Measurements from ENCODE around the gene HOOK2.
A peak's percentile ranks its signal among the peaks of the same experiment; 100 is the strongest.
"Not testable (repeated sequence)": the region's sequence is repeated elsewhere in the genome, so short reads cannot be mapped to it uniquely, and the experiment has no call there.

HOOK2 gene, protein sequence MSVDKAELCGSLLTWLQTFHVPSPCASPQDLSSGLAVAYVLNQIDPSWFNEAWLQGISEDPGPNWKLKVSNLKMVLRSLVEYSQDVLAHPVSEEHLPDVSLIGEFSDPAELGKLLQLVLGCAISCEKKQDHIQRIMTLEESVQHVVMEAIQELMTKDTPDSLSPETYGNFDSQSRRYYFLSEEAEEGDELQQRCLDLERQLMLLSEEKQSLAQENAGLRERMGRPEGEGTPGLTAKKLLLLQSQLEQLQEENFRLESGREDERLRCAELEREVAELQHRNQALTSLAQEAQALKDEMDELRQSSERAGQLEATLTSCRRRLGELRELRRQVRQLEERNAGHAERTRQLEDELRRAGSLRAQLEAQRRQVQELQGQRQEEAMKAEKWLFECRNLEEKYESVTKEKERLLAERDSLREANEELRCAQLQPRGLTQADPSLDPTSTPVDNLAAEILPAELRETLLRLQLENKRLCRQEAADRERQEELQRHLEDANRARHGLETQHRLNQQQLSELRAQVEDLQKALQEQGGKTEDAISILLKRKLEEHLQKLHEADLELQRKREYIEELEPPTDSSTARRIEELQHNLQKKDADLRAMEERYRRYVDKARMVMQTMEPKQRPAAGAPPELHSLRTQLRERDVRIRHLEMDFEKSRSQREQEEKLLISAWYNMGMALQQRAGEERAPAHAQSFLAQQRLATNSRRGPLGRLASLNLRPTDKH

DNA sequence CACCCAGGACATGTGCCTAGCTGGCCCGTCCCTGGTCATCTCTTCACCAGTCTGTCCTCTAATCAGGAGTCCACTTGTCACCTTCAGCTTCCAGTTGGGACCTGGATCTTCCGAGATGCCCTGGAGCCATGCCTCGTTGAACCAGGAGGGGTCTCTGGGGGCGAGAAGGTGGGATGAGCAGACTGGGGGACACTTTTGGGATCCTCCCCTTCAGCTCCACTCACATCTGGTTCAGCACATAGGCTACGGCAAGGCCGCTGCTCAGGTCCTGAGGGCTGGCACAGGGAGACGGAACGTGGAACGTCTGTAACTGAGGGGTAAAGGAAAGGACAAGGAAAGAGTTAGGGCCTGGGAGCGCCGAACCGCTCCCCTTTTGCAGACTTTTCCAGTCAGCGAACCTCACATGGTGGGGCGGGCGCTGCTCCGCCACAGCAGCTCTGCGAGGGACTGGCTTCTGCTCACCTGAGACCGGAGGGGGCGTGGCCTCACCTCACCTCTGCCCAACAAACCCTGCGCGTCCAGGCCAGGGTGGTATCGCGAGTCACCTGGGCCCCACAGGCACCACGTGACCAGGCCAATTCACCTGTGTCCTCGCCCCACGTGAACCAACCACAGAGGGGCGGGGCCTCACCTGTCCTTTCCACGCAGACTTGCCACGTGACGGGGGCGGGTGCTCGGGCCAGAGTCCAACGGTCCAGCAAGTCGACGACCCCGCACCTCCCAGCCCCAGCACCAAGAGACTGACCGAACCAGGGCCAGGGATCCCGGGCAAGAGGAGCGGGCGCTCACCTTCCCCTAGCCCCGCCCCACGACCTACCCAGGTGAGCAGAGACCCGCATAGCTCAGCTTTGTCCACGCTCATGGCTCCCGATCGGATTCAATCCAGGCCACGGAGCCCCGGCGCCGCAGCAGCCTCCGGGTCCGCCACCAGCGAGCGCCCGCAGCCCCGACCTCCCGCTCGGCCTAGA lies at the start of gene HOOK2:
Gene HOOK2, minus strand, starts transcription at position 965 of the 968 bp plus-strand sequence. Its CDS starts 103 bp downstream, at position 862.
- no peak for DNase-seq (ENCODE audit: low read depth in 2 of 2, low spot score in 1 of 2)

DNA sequence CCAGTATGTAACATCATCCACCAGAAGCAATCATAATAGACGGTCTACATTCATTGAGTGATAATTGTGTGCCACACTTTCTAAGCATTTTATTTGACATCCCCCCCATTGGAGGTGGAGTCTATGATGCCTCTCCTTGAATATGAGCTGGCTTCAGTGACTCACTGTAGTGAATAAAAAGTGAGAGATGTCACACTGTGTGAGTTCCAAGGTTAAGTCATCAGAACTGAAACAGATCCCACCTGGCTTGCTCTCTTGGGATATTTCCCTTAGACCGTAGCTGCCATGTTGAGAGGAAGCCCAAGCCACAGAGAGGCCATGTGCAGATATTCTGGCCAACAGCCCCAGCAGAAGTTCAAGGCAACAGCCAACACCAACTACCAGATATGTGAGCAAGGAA lies 46.4 kb upstream of the HOOK2 start:
- DNase-seq (ENCODE audit: low read depth in 2 of 2, low spot score in 1 of 2), result no peak

DNA sequence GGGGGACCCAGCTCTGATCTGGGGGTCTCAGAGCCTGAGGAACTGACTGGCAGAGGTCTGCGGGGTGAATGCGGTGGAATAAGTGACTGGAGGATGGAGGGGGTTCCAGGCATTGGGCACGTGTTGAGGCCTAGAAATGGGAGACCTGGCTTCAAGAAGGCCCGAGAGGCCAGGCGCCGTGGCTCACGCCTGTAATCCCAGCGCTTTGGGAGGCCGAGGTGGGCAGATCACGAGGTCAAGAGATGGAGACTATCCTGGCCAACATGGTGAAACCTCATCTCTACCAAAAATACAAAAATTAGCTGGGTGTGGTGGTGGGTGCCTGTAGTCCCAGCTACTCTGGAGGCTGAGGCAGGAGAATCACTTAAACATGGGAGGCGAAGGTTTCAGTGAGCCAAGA lies 42.5 kb upstream of the HOOK2 start:
- DNase-seq (ENCODE audit: low read depth in 2 of 2, low spot score in 1 of 2), result not testable (repeated sequence)

DNA sequence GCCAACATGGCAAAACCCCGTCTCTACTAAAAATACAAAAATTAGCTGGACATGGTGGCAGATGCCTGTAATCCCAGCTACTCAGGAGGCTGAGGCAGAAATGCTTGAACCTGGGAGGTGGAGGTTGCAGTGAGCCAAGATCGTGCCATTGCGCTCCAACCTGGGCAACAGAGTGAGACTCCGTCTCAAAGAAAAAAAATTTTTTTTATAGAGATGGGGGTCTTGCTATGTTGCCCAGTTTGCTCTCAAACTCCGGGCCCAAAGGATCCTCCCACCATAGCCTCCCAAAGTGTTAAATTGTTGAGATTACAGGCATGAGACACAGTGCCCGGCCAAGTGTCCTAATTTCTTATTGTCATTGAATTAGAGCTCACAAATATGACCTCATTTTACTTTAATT lies 41.8 kb upstream of the HOOK2 start:
- DNase-seq (ENCODE audit: low read depth in 2 of 2, low spot score in 1 of 2), result not testable (repeated sequence)

DNA sequence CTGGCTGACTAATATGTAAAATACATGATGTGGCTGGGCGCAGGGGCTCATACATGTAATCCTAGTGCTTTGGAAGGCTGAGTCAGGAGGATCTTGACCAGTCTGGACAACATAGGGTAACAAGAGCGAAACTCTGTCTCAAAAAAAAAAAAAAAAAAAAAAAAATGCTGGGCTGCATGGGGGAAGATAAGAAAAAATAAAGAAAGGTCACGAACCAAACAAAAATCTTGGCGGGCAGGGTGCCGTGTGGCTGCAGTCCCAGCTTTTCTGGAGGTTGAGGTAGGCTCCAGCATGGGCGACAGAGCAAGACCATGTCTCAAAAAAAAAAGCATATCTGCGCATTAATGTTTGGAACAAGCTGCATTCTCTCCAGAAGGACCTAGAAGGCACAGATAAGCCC lies 39.7 kb upstream of the HOOK2 start:
- no peak for DNase-seq (ENCODE audit: low read depth in 2 of 2, low spot score in 1 of 2)

DNA sequence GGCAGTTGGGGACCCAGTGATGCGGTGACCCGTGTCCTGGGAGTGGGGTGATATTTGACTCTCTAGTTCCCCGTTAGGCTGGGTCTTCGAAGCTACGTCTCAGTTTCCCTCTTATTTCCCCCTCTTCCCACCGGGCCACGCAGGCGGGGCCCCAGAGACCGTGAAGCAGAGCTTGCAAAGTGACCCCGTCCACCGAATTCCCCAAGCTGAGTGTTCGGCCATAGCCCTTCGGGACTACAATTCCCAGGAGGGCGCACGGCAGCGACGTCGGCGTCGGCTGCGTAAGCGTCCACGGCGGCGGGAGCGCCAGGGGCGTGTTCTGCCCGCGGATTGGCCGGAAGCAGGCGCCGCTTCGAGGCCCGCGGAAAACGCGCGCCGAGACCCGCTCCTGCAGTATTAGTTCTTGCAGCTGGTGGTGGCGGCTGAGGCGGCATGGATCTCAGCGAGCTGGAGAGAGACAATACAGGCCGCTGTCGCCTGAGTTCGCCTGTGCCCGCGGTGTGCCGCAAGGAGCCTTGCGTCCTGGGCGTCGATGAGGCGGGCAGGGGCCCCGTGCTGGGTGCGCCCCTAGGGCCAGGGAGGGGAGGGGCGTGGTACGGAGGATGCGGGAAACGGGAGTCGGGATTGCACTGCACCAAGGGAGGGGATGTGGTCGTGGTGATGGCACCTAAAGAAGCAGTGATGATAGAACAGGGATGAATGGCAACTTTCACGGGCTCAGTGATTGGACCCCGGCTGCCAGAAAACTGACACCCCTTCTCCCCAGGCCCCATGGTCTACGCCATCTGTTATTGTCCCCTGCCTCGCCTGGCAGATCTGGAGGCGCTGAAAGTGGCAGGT lies 31.1 kb upstream of the HOOK2 start, which contains the start of gene RNASEH2A:
Gene RNASEH2A, plus strand, starts transcription at position 343 of the 840 bp plus-strand sequence. Its CDS starts 90 bp downstream, at position 433.
- DNase-seq (ENCODE audit: low read depth in 2 of 2, low spot score in 1 of 2), result peak in 1 of 2 donors; percentile 73

DNA sequence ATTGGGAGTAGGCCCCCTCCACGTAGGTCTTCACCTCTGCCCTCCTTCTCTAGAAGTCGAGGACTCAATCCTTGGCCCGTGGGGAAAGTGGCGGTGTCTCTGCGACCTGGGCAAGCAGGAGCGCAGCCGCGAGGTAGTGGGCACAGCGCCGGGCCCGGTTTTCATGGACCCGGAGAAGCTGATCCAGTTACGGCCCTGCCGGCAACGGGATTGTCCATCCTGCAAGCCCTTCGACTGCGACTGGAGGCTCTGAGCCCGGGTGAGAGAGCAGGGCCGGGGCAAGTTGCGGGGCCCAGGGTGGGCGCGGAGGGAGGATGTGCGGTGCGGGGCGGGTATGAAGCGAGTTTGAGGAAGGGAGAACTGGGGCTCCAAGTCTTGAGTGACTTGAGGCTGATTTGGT lies 28.7 kb upstream of the HOOK2 start:
- DNase-seq (ENCODE audit: low read depth in 2 of 2, low spot score in 1 of 2), result no peak

DNA sequence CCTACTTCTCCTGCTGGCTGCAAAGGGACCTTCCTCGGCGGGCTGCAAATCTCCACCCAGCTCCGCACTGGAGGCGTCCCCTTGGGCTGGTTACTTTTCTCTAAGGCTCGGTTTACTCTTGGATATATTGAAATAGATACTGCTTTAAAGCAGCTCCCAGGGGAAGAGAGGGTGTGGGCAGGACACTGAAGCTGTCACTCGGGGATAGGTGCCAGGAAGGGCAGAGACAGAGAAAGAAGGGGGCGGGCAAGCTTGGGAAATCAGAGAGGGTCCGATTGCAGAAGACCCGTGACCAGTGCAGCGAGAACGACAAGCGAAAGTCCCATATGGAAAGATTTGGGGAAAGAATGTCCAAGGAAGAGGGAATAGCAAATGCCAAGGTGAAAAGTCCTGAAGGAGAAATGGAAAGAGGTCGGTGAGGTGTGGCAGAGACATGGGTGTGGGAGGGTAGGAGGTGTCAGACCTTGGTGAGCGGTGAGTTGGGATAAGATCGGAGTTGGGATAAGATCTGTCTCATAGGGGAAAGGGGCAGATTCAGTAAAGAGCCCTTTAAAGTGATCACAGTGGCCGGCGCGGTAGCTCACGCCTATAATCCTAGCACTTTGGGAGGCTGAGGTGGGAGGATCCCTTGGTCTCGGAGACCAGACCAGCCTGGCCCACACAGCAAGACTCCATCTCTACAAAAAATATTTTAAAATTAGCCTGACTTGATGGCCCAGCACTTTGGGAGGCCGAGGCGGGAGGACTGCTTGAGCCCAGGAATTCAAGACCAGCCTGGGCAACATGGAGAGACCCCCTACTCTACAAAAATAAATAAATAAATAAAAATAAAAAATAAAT lies 27.1 kb upstream of the HOOK2 start:
- no peak for DNase-seq (ENCODE audit: low read depth in 2 of 2, low spot score in 1 of 2)

DNA sequence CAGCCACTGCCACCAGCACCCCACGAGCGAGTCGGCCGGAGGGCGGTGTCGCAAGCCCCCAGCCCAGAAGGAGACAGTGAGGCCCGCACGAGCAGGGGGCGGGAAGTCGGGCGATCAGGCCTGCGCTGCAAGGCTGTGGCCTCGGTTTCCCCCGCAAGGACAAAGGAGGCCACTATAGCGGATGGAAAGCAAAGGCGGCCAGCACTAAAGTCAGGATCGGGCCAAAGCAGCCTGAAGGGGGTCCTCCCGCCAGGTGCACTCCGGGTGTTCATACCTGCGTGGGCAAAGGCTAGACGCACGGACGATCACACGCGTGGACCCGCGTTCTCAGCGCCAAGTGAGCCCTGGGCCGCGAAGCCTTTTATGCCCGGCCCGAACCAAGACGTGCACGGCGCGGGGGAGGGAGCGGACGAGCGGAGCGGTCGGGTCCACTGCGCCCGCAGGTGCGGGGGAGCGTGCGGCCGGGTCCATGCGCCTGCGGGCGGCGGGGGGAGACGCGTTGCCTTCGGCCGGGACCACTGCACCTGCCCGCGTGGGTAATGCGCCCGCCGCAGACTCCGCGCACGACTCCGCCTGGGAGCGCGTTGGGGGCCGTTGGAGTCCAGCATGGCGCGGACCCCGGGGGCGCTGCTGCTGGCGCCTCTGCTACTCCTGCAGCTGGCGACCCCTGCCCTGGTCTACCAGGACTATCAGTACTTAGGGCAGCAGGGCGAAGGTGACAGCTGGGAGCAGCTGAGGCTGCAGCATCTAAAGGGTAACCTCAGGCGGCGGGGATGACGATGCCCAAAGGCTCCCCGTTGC lies 26.3 kb upstream of the HOOK2 start, which contains the start of the genes PRDX2 and THSD8:
Gene PRDX2, minus strand, starts transcription at position 335 of the 801 bp plus-strand sequence. CDS start 539 bp downstream, outside the sequence.
Gene THSD8, plus strand, starts transcription at position 604 of the 801 bp plus-strand sequence. Its CDS starts 3 bp downstream, at position 607.
- no peak for DNase-seq (ENCODE audit: low read depth in 2 of 2, low spot score in 1 of 2)

DNA sequence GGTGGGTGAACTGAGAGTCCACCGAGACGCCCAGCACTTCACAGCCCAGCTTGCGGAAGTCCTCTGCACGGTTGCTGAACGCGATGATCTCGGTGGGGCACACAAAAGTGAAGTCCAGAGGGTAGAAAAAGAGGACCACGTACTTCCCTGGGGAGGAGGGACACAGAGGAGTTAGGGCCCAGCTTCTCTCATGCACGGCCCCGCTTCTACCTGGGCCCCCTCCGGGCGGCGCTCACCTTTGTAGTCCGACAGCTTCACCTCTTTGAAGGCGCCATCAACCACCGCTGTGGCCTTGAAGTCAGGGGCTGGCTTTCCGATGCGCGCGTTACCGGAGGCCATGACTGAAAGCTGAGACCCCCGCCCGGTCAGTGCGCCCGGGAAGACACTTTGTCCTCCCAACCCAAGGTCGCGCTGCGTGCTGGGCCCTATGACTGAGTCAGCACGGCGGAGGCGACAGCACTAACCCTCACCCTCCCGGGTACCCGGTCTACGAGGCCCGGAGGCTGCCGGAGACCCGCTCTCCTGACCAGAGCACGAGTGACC lies 25.6 kb upstream of the HOOK2 start:
- DNase-seq (ENCODE audit: low read depth in 2 of 2, low spot score in 1 of 2), result no peak

DNA sequence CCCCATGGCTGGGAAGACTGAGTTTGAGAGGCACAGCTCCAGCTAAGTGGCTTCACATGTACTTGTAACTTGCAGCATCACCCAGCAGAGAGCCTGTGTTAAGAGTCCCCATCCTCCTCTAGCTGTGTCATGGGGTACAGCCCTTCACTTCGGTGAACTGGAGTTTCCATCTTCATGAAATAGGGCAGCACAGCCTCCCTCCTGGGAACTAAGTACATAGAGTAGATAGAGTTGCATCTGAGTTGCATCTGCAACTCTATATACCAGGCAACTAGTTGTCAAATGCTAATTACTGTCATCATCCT lies 25.1 kb upstream of the HOOK2 start:
- no peak for DNase-seq (ENCODE audit: low read depth in 2 of 2, low spot score in 1 of 2)

DNA sequence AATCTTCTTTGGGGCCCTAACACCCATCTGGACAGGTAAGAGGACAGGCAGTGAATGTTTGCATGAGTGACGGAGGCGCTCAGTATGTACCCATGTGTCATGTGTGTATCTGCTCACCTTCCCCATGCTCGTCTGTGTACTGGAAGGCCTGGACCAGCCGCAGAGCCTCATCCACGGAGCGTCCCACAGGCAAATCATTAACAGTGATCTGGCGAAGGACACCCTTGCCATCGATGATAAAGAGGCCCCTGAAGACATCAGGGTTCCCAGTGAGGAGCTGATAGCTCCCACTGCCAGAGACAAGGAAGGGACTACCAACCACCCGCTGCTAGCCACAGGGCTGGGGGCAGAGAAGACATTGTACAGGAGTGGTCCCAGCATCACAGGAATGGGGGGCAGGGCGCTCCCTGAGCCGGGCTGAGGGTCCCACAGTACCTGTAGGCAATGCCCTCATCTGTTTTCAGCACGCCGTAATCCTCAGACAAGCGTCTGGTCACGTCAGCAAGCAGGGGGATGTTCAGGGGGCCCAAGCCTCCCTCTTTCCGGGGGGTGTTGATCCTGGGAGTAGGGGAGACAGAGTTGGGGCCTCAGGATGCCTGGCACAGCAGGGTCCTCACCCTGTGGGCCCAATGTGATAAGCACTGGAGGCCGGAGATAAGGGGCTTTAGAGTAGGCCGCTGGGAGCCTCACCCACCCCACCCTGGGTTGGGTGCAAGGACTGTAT lies 24.6 kb upstream of the HOOK2 start:
- DNase-seq (ENCODE audit: low read depth in 2 of 2, low spot score in 1 of 2), result no peak

DNA sequence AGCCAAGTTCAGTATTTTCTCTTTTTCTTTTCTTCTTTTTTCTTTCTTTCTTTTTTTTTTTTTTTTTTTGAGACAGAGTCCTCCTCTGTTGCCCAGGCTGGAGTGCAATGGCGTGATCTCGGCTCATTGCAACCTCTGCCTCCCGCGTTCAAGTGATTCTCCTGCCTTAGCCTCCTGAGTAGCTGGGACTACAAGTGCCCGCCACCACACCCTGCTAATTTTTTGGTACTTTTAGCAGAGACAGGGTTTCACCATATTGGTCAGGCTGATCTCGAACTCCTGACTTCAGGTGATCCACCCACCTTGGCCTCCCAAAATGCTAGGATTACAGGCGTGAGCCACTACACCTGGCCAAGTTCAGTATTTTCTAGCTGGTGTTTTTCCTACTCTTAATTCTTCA lies 22.3 kb upstream of the HOOK2 start:
- DNase-seq (ENCODE audit: low read depth in 2 of 2, low spot score in 1 of 2), result not testable (repeated sequence)

DNA sequence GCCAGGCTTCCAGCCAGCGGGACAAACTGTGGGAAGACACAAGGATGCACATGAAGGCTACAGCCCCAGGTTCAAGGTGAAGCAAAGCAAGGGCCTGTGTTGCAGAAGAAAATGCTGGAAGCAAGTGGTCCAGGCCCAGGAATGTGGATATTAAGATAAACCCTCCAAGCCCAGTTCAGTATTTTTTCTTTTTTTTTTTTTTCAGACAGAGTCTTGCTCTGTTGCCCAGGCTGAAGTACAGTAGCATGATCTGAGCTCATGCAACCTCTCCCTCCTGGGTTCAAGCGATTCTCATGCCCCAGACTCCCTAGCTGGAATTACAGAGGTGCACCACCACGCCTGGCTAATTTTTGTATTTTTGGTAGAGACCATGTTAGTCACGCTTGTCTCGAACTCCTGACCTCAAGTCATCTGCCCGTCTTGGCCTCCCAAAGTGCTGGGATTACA lies 21.8 kb upstream of the HOOK2 start:
- no peak for DNase-seq (ENCODE audit: low read depth in 2 of 2, low spot score in 1 of 2)

DNA sequence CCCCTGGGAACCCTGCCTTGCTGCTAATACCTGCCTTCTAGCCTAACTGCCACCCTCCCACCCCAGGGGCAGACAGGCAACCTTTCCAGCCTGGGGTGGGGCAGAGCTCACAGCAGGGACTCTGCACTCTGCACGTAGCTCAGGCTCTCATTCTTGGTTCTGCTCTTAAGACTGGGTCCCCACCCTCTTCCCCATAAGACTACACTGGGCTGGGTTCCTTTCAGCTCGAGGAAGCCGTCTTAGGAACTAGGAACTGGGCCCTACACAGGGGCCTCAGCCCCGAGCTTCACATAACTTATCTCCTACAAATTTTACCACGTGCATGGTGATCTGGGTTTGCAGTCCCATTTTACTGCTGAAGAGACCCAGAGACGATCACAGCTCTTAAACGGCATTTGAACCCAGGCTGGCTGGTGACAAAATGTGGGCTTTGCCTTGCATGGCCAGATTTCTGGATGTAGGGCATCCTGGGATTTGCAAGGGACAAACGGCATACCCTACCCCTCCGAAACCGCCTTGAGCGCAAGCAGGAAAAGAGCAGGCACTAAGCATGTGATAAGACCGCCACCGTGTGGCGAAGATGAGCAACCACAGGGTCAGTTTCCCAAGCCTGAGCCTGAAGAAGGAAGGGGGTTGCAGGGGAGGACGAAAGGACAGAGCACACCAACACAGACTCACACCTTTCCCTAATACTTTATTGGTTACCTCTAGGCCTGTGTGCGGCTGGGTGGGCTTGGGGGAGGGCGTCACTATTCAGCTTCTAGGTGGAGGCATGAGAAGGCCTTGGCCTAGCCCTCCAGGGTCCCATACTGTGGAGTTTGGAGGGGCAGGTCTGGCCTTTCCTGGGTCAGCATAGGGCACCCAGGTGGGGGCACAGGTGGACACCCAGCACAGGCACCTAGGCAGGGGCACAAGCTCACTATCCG lies 21.1 kb upstream of the HOOK2 start:
- no peak for DNase-seq (ENCODE audit: low read depth in 2 of 2, low spot score in 1 of 2)

DNA sequence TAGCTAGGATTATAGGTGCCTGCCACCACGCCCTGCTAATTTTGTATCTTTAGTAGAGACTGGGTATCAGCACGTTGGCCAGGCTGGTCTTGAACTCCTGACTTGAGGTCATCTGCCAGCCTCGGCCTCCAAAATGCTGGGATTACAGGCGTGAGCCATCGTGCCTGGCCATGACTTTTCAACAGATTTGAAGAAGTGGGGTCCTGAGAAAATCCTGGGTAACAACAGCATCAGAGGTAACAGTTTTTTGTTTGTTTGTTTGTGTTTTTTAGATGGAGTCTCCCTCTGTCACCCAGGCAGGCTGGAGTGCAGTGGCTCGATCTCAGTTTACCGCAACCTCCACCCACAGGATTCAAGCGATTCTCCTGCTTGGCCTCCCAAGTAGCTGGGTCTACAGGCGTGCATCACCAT lies 19.6 kb upstream of the HOOK2 start:
- no peak for DNase-seq (ENCODE audit: low read depth in 2 of 2, low spot score in 1 of 2)

Data from stimulated activated CD8-positive, alpha-beta memory T cell treated with anti-CD3 and anti-CD28 coated beads, Interleukin-4, amount 100 ng/mL, for 4 hours (primary cell).